Left ventricle myocardium superior (tissue), 1 donor: Measurements from ENCODE around the gene FGF4. TPM values are rescaled to one million over a fixed set of nuclear protein-coding genes. Genes with fewer than 3 reads are reported as not detected.

Experiments
- ATAC-seq: fragments of 200-7000 bp; cut with Tn5 transposase; one replicate; pipeline ENCODE4 v1.9.1; 2020; ENCODE audit warnings: mild to moderate bottlenecking, moderate library complexity
- DNase-seq: peaks from one replicate; pipeline ENCODE4 v3.0.0-alpha.2; 2020
- intact Hi-C: fragments of 100-400 bp; cut with micrococcal nuclease; formaldehyde crosslinking; loops from one replicate; pipeline ENCODE4 v1.11.0; 2022
- total RNA-seq: library from RNA; stranded (reverse); fragmentation: NEBNext Ultra II Directional; extraction: Animal tissue kit (Norgen Biotek cat#: 25700); gene quantifications from one replicate; pipeline ENCODE4 v1.2.1, GENCODE V29; 2021
- donor health status: DM: no; HTN: yes; CAD: no; lungs with severe emphysema.

Gene FGF4
- total RNA-seq, 1 donor from 2014 or later, result not detected

DNA sequence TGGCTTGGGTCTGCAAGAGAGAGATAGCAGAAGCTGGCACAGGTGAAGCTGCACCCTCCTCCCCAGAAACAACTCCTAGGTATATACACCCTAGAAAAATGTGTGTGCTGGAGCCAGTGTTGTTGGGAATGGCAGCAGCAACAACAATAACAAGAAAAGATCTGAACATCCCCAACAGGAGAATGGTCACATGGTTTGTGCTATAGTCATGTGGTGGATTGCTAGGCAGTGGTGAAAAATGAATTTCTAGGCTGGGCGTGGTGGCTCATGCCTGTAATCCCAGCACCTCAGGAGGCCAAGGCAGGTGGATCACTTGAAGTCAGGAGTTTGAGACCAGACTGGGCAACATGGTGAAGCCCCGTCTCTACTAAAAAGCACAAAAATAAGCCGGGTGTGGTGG lies 40.3 kb downstream of the FGF4 start:
- DNase-seq, result no peak
- intact Hi-C loops, result no loop called here
- ATAC-seq, result no peak

DNA sequence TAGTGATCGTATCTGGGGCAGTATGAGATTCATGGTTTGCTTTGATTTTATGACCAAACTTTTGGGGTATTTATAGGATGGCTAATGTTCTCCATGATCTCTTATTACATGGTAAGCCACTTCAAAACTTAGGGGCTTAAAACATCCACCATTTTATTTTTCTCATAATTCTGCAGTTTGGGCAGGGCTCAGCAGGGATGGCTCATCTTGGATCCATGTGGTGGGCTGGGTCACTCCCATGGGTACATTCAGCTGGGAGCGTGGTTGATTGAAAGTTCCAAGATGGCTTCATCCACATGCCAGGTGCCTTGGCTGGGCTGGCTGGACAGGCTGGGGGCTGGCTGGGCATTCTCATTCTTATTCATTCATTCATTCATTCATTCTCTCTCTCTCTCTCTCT lies 40.8 kb downstream of the FGF4 start:
- intact Hi-C loops, result no loop called here
- DNase-seq (no peak), ATAC-seq (no peak)

DNA sequence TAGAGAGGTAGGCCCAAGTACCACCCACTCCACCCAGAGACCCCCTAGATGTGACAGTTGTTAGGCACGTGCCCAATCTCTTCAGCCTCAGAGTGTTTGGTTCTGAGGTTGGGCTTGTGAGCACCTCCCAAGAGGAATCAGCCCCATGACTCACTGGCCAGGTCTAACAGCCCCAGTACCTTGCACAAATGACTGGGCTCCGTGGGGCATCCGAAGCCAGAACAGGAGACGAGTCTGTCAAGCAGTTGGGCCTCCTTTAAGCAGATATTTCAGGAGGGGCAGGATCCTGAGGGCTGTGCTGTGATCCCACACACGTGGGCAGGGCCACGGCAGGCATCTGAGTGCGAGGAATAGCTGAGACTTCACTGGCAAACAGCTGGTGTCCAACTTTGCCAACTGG lies 42.2 kb downstream of the FGF4 start:
- ATAC-seq, result no peak
- no peak for DNase-seq
- intact Hi-C loops, result no loop called here

DNA sequence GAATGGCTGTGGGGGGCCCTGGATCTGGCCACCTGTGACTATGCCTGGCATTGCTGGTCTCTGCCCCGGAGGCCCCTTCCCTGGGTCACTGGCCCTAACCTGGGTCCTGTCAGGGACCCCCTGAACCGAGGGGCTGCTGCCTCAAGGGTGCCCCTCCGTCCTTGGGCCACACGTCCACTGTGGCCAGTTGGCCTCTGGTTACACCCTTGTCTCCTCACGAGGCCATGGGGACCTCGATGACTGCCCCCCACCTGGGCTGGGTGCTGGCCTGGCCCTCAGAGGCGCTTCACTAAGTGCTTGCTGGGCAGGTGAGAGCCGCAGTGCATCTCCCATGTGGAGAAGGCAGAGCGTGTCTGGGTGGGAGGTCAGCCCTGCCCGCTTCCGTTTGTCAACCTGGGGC lies 44.0 kb downstream of the FGF4 start:
- ATAC-seq (no peak), DNase-seq (no peak)
- intact Hi-C loops, result no loop called here

DNA sequence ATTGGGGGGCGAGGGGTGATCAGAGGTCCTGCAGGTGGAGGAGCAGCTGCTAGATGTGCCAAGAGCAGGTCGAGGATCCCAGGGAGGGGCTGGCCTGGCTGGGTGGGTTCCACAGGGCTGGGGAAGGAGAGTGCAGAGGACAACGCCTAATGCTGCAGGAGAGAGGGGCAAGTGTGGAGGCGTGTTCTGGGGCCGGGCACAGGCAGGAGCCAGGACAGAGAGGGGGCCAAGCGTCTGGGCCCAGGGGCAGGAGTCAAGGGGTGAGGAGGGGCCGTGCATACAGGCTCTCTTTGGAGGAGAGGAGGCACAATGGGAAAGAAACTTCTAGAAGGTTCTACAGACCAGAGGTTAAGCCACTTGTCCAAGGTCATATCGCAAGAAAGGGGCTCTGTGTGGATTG lies 44.6 kb downstream of the FGF4 start:
- DNase-seq, result no peak
- no peak for ATAC-seq
- intact Hi-C loops, result no loop called here

- intact Hi-C loops, result no loop called here
- ATAC-seq (no peak), DNase-seq (no peak)
These were observed 45.9 kb downstream of the FGF4 start for GRCh38 chr11:69729252-69729651.

- ATAC-seq, result no peak
- no peak for DNase-seq
- intact Hi-C loops, result no loop called here
These were observed 47.9 kb downstream of the FGF4 start for GRCh38 chr11:69727266-69727665.

- DNase-seq, result no peak
- ATAC-seq, result no peak
- intact Hi-C loops, result no loop called here
These were observed 48.7 kb downstream of the FGF4 start for GRCh38 chr11:69726481-69726880.

GRCh38 chr11:69726019-69726418 lies 49.1 kb downstream of the FGF4 start:
- DNase-seq, result no peak
- ATAC-seq, result no peak
- intact Hi-C loops, result no loop called here

DNA sequence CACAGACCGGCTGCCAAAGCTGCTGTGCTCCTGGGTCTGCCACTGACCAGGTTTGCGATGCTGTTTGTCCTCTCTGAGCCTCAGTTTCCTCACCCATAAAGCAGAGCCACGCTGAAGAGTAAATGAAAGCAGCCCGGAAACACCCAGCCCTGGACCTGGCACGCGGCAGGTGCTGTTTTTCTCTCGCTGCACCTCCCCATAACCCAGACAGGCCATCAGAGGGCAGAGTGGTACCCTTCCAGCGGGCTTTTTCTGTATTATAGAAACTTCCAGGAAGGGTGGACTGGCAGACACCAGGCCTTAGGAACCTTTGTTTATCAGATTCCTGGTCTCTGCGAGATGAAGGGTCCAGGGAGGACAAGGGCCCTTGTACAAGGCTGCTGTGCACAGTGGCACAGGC lies 53.4 kb downstream of the FGF4 start:
- intact Hi-C loops, result no loop called here
- ATAC-seq (no peak), DNase-seq (no peak)

- no peak for DNase-seq
- no peak for ATAC-seq
- intact Hi-C loops, result no loop called here
These were observed 54.0 kb downstream of the FGF4 start for GRCh38 chr11:69721106-69721505.

Other genes starting within 250 kb of the FGF4 start
- gene CCND1, start 134.2 kb downstream of the FGF4 start, total RNA-seq, result 162 TPM
- 10.9 TPM for gene LTO1, start 100.0 kb downstream of the FGF4 start, total RNA-seq
- not detected for gene FGF19, start 71.3 kb downstream of the FGF4 start, total RNA-seq
- not detected for gene FGF3, start 44.1 kb upstream of the FGF4 start, total RNA-seq